OCI-LY3 (cell line): ENCODE measurements around the gene CCL24.

Experiments
- H2AFZ ChIP-seq: fragments of 200-600, 300-600 bp; shearing (Covaris generic); 2 replicates; pipeline ENCODE4 v1.6.0; 2014; ENCODE audit warnings: antibody characterized with exemption, low read depth, low read length
- H3K27ac ChIP-seq: fragments of 200-600, 300-600 bp; sonication (generic); 2 replicates; pipeline ENCODE4 v1.5.1; 2014; ENCODE audit warnings: mild to moderate bottlenecking, low read length, moderate library complexity, mixed read lengths
- H3K27me3 ChIP-seq: fragments of 200-600, 300-600 bp; sonication (generic); 2 replicates; pipeline ENCODE4 v1.6.1; 2014; ENCODE audit warnings: low read depth, low read length, mixed read lengths
- H3K36me3 ChIP-seq: fragments of 200-600, 300-600 bp; sonication (generic); replicated peaks from 2 replicates; pipeline ENCODE3; 2014; ENCODE audit warnings: low read depth, low read length, mixed read lengths
- H3K4me1 ChIP-seq: fragments of 300-600, 200-600 bp; sonication (generic); 2 replicates; pipeline ENCODE4 v1.6.1; 2014; ENCODE audit warnings: low read length, mixed read lengths
- H3K4me2 ChIP-seq: fragments of 200-600, 300-600 bp; sonication (generic); 2 replicates; pipeline ENCODE4 v1.6.1; 2014; ENCODE audit warnings: low read length, mixed read lengths
- H3K4me3 ChIP-seq: fragments of 300-600, 200-600 bp; sonication (generic); 2 replicates; pipeline ENCODE4 v1.5.1; 2014; ENCODE audit warnings: antibody characterized with exemption, mild to moderate bottlenecking, low read length, moderate library complexity
- H3K79me2 ChIP-seq: fragments of 300-600, 200-600 bp; shearing (Covaris generic); 2 replicates; pipeline ENCODE4 v1.6.1; 2014; ENCODE audit warnings: mild to moderate bottlenecking, low read length, mixed read lengths
- H3K9ac ChIP-seq: fragments of 300-600, 200-600 bp; shearing (Covaris generic); 2 replicates; pipeline ENCODE4 v1.6.0; 2014; ENCODE audit warnings: mild to moderate bottlenecking, low read length, moderate library complexity
- H3K9me3 ChIP-seq: fragments of 200-600, 300-600 bp; shearing (Covaris generic); 2 replicates; pipeline ENCODE4 v1.6.1; 2014; ENCODE audit warnings: low read length, mixed read lengths; ENCODE audit not compliant: insufficient read depth
- H4K20me1 ChIP-seq: fragments of 200-600, 300-600 bp; sonication (generic); 2 replicates; pipeline ENCODE4 v1.6.1; 2016; ENCODE audit warnings: low read length, mixed read lengths; ENCODE audit not compliant: insufficient read depth
- CTCF ChIP-seq: fragments of 200-600, 300-600 bp; sonication (generic); IDR thresholded peaks from 2 replicates; pipeline ENCODE4 v1.5.1; 2014; ENCODE audit warnings: antibody characterized with exemption, low read length, low read depth
- EZH2phosphoT487 ChIP-seq: fragments of 200-600 bp; shearing (Covaris generic); IDR thresholded peaks from 2 replicates; pipeline ENCODE4 v1.6.1; 2018; ENCODE audit warnings: antibody characterized with exemption, mixed run types, low read depth

CCL24 gene

GRCh38 chr7:75806560-75807307, 6.9 kb downstream of the CCL24 start:
- TF ChIP-seq CTCF (no peak), EZH2phosphoT487 (no peak)
- no peak overlapping the region for H3K4me2 ChIP-seq

GRCh38 chr7:75804705-75805104, 8.9 kb downstream of the CCL24 start:
- TF ChIP-seq EZH2phosphoT487 = no peak
- no peak for TF ChIP-seq CTCF
- H3K4me2 ChIP-seq = no peak overlapping the region
- no peak overlapping the region for H3K4me3 ChIP-seq
- no peaks in the 10 kb centered on the region for H3K79me2 ChIP-seq
- H3K9me3 ChIP-seq = peaks cover 7% of the 10 kb centered on the region; the same call in 1 of the 2 replicates
- no peak overlapping the region for H2AFZ ChIP-seq
- H3K36me3 ChIP-seq = no peaks in the 10 kb centered on the region
- no peak overlapping the region for H3K27ac ChIP-seq
- no peaks in the 10 kb centered on the region for H4K20me1 ChIP-seq
- no peaks in the 10 kb centered on the region for H3K27me3 ChIP-seq
- H3K4me1 ChIP-seq = no peaks in the 10 kb centered on the region; the same call in 1 of the 2 replicates
- no peak overlapping the region for H3K9ac ChIP-seq

More at GRCh38 chr7:75806560-75807307, 6.9 kb downstream of the CCL24 start:
- H3K27me3 ChIP-seq = no peaks in the 10 kb centered on the region
- no peak overlapping the region for H3K9ac ChIP-seq
- no peak overlapping the region for H3K4me3 ChIP-seq
- no peak overlapping the region for H2AFZ ChIP-seq
- H4K20me1 ChIP-seq = no peaks in the 10 kb centered on the region
- H3K9me3 ChIP-seq = peaks cover 7% of the 10 kb centered on the region; the same call in 1 of the 2 replicates
- H3K27ac ChIP-seq = no peak overlapping the region
- no peaks in the 10 kb centered on the region; the same call in 1 of the 2 replicates for H3K4me1 ChIP-seq
- no peaks in the 10 kb centered on the region for H3K36me3 ChIP-seq
- H3K79me2 ChIP-seq = no peaks in the 10 kb centered on the region

GRCh38 chr7:75804004-75804403, 9.6 kb downstream of the CCL24 start:
- H3K9ac ChIP-seq = no peak overlapping the region
- H3K9me3 ChIP-seq = peaks cover 7% of the 10 kb centered on the region; the same call in 1 of the 2 replicates
- no peak overlapping the region for H2AFZ ChIP-seq
- H3K27ac ChIP-seq = no peak overlapping the region
- H3K4me3 ChIP-seq = no peak overlapping the region
- TF ChIP-seq CTCF = no peak
- no peak for TF ChIP-seq EZH2phosphoT487
- H4K20me1 ChIP-seq = no peaks in the 10 kb centered on the region
- no peaks in the 10 kb centered on the region; the same call in 1 of the 2 replicates for H3K4me1 ChIP-seq
- no peaks in the 10 kb centered on the region for H3K36me3 ChIP-seq
- H3K4me2 ChIP-seq = no peak overlapping the region
- no peaks in the 10 kb centered on the region for H3K27me3 ChIP-seq
- no peaks in the 10 kb centered on the region for H3K79me2 ChIP-seq

GRCh38 chr7:75802552-75802821, 11.1 kb downstream of the CCL24 start:
- Histone ChIP-seq H3K4me3 (no peak overlapping the region), H3K4me1 (no peaks in the 10 kb centered on the region; the same call in 1 of the 2 replicates), H3K9me3 (peaks cover 7% of the 10 kb centered on the region; the same call in 1 of the 2 replicates), H3K79me2 (no peaks in the 10 kb centered on the region), H4K20me1 (no peaks in the 10 kb centered on the region), H3K27ac (no peak overlapping the region), H3K9ac (no peak overlapping the region), H3K36me3 (no peaks in the 10 kb centered on the region), H3K27me3 (no peaks in the 10 kb centered on the region), H3K4me2 (no peak overlapping the region), H2AFZ (no peak overlapping the region)
- TF ChIP-seq CTCF = no peak
- no peak for TF ChIP-seq EZH2phosphoT487
